ENCODE data around the gene EPHA4. TPM values are rescaled to one million over a fixed set of nuclear protein-coding genes. Genes with fewer than 3 reads are reported as not detected.

EPHA4 gene
- total and polyA plus RNA-seq, 2 of the 4 experiments (the other 2 are of a cell fraction), result 36.9 to 132 TPM

DNA sequence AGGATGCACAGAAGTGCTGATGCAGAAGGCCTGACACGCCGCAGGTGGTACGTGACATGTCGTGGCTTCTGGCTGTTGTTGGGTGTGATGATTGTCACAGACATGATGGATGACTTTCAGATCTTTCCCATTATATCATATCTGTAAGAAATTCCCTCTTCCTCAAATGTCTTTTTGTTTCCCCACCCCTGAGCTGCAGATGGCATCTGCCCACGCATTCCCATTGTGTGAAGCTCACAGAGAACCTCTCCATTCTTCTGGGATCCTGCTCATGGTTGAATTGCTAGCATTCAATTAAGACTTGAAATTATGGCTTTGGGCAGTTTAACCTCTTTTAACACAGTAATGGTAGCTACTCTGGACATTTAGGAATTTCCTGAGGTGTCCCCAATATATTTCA, 28.3 kb upstream of the EPHA4 start:
- Histone ChIP-seq H3K27ac (ENCODE audit: insufficient read depth, low read length) (no peak overlapping the region), H3K36me3 (ENCODE audit: control insufficient read depth, insufficient read depth, low read length) (no peaks in the 10 kb centered on the region), H4K5ac (ENCODE audit: low read depth, low read length) (no peak overlapping the region), H3K23ac (ENCODE audit: low read depth, low read length) (no peak overlapping the region), H2BK120ac (ENCODE audit: low read depth, low read length) (no peak overlapping the region), H3K79me1 (ENCODE audit: low read depth in 1 of 2, low read length in 2 of 2) (no peaks in the 10 kb centered on the region), H4K20me1 (ENCODE audit: insufficient read depth, low read length) (no peaks in the 10 kb centered on the region), H3K14ac (replicated peaks; ENCODE audit: low read depth, low read length) (no peak overlapping the region), H3K9me3 (ENCODE audit: control insufficient read depth, insufficient read depth, low read length) (no peaks in the 10 kb centered on the region), H2AK5ac (ENCODE audit: low read depth, low read length) (no peak overlapping the region), H2BK20ac (ENCODE audit: low read depth, low read length) (no peak overlapping the region), H4K8ac (ENCODE audit: low read depth in 2 of 2, low read length in 2 of 2) (no peak overlapping the region), H4K91ac (ENCODE audit: insufficient read depth, low read depth, low read length) (no peak overlapping the region), H2BK5ac (ENCODE audit: low read depth, low read length, poor library complexity, severe bottlenecking) (no peak overlapping the region), H3K9ac (ENCODE audit: low read depth, low read length) (no peak overlapping the region), H3K27me3 (ENCODE audit: control insufficient read depth, insufficient read depth, low read length) (no peaks in the 10 kb centered on the region; the same call in 1 of the 2 replicates), H3K4me1 (ENCODE audit: control insufficient read depth, insufficient read depth, low read length) (no peaks in the 10 kb centered on the region), H3K4me2 (ENCODE audit: low read depth, low read length) (no peak overlapping the region), H3K9me1 (ENCODE audit: insufficient read depth, low read length) (no peaks in the 10 kb centered on the region), H2BK15ac (ENCODE audit: low read depth, low read length) (no peak overlapping the region), H3K4me3 (ENCODE audit: insufficient read depth, low read depth, low read length) (no peak overlapping the region), H3K4ac (ENCODE audit: low read depth, low read length) (no peak overlapping the region), H3K56ac (ENCODE audit: extremely low read depth, insufficient read depth, low read length) (no peak overlapping the region), H2AK9ac (replicated peaks; ENCODE audit: low read depth, low read length, poor library complexity) (no peak overlapping the region), H2AFZ (replicated peaks; ENCODE audit: low read length, poor library complexity) (no peak overlapping the region), H3K18ac (ENCODE audit: low read depth, low read length) (no peak overlapping the region)
- no TSS peak for BruUV-seq (replicated peaks)
- in situ Hi-C loops (cut with MboI; ENCODE audit: low sequenced_read_pairs) (no loop called here), dilution Hi-C loops (cut with HindIII; ENCODE audit: low sequenced_read_pairs, unreplicated experiment) (no loop called here), intact Hi-C loops (cut with micrococcal nuclease) (no loop called here)
- ATAC-seq (ENCODE audit: low read depth) (no peak), DNase-seq (no peak)
- POLR2A ChIA-PET (ENCODE audit: unreplicated experiment), result no interaction called here
- CTCF ChIA-PET, result interaction anchor here (1.0 kb wide), 1 partner anchor 26 kb away, joined by 3 read pairs; no protein-coding TSS in a partner anchor
- WGBS, 2 experiments (ENCODE audit: extremely low coverage in 2 of 2, insufficient read length in 1 of 2), result no CpG with 5 or more reads among the region's 5 CpGs
- TF ChIP-seq BHLHE40 (IDR thresholded peaks at IDR 0.05; ENCODE audit: low read depth, low read length), result no peak
- TF ChIP-seq SMC3 (IDR thresholded peaks at IDR 0.05; ENCODE audit: low read depth, low read length), result no peak
- TF ChIP-seq MXI1 (IDR thresholded peaks at IDR 0.05; ENCODE audit: borderline replicate concordance, low read depth, low read length), result no peak
- TF ChIP-seq, protein P1, sequence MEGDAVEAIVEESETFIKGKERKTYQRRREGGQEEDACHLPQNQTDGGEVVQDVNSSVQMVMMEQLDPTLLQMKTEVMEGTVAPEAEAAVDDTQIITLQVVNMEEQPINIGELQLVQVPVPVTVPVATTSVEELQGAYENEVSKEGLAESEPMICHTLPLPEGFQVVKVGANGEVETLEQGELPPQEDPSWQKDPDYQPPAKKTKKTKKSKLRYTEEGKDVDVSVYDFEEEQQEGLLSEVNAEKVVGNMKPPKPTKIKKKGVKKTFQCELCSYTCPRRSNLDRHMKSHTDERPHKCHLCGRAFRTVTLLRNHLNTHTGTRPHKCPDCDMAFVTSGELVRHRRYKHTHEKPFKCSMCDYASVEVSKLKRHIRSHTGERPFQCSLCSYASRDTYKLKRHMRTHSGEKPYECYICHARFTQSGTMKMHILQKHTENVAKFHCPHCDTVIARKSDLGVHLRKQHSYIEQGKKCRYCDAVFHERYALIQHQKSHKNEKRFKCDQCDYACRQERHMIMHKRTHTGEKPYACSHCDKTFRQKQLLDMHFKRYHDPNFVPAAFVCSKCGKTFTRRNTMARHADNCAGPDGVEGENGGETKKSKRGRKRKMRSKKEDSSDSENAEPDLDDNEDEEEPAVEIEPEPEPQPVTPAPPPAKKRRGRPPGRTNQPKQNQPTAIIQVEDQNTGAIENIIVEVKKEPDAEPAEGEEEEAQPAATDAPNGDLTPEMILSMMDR (conservative IDR thresholded peaks at IDR 0.05; ENCODE audit: low read depth, low read length), result no peak
- no peak for TF ChIP-seq NFE2L2 (IDR thresholded peaks at IDR 0.05; ENCODE audit: low read depth, low read length)
- no peak for TF ChIP-seq MAFK (IDR thresholded peaks at IDR 0.05; ENCODE audit: low read depth, low read length)
